ENCODE data around the gene KAT6B.
"Not testable (repeated sequence)": the region's sequence is repeated elsewhere in the genome, so short reads cannot be mapped to it uniquely, and the experiment has no call there.

KAT6B gene

DNA sequence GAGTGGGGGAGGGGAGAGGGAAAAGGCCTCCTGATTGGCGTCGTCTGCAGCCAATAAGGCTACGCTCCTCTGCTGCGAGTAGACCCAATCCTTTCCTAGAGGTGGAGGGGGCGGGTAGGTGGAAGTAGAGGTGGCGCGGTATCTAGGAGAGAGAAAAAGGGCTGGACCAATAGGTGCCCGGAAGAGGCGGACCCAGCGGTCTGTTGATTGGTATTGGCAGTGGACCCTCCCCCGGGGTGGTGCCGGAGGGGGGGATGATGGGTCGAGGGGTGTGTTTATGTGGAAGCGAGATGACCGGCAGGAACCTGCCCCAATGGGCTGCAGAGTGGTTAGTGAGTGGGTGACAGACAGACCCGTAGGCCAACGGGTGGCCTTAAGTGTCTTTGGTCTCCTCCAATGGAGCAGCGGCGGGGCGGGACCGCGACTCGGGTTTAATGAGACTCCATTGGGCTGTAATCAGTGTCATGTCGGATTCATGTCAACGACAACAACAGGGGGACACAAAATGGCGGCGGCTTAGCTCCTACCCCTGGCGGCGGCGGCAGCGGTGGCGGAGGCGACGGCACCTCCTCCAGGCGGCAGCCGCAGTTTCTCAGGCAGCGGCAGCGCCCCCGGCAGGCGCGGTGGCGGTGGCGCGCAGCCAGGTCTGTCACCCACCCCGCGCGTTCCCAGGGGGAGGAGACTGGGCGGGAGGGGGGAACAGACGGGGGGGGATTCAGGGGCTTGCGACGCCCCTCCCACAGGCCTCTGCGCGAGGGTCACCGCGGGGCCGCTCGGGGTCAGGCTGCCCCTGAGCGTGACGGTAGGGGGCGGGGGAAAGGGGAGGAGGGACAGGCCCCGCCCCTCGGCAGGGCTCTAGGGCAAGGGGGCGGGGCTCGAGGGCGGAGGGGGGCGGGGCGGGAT is at the start of gene KAT6B:
Gene KAT6B, plus strand, starts transcription at position 459 of the 903 bp plus-strand sequence. CDS start 16,258 bp downstream, outside the sequence.
- peak within 1 kb of the TSS; percentile 96 for H3K4me3 Mint-ChIP-seq
- H3K27ac Mint-ChIP-seq: peak within 1 kb of the TSS; percentile 100
- H3K9me3 Mint-ChIP-seq: peaks cover 28% of the 10 kb centered on the region
- H3K27me3 Mint-ChIP-seq (ENCODE audit: low read depth, poor library complexity): peaks cover 6% of the 10 kb centered on the region
- TF ChIP-seq, protein P1, sequence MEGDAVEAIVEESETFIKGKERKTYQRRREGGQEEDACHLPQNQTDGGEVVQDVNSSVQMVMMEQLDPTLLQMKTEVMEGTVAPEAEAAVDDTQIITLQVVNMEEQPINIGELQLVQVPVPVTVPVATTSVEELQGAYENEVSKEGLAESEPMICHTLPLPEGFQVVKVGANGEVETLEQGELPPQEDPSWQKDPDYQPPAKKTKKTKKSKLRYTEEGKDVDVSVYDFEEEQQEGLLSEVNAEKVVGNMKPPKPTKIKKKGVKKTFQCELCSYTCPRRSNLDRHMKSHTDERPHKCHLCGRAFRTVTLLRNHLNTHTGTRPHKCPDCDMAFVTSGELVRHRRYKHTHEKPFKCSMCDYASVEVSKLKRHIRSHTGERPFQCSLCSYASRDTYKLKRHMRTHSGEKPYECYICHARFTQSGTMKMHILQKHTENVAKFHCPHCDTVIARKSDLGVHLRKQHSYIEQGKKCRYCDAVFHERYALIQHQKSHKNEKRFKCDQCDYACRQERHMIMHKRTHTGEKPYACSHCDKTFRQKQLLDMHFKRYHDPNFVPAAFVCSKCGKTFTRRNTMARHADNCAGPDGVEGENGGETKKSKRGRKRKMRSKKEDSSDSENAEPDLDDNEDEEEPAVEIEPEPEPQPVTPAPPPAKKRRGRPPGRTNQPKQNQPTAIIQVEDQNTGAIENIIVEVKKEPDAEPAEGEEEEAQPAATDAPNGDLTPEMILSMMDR (IDR thresholded peaks at IDR 0.05): peak; percentile 25
- H3K4me1 Mint-ChIP-seq: peaks cover 48% of the 10 kb centered on the region
- DNase-seq: peak; percentile 100
- peaks cover 38% of the 10 kb centered on the region for H3K36me3 Mint-ChIP-seq (ENCODE audit: low read depth)

DNA sequence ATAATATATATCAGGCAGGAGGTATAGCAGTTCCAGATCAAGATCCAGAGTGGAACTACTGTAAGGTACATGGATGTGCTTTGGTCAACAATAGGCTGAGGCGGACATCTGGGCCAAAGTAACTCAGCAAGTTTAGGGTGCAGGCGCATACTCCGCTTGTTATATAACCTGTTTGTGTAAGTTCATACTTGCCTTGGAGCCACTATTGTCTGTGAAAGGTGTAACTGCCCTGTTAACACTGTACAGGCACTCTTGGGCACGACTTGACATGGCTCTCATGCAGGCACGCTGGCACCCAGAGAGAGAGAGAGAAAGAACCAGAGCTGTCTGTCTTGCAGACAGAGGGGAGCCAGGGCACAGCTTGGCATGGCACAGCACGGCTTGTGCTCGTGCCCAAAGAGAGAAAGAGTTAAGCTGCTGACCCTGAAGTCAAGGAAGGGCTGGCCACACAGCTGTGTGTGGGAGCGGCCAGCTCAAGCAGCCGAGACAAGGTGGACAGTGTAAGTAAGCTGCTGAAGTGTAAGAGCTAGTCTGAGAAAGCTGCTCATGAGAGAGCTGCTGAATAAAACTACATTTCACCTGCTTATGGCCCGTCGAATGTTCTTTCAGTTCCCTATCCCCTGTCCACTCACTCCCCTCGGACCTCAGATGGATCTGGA is 47.8 kb upstream of the KAT6B start:
- H3K36me3 Mint-ChIP-seq (ENCODE audit: low read depth): peaks cover 5% of the 10 kb centered on the region
- no peak overlapping the region for H3K4me3 Mint-ChIP-seq
- H3K27me3 Mint-ChIP-seq (ENCODE audit: low read depth, poor library complexity): peaks cover 18% of the 10 kb centered on the region
- TF ChIP-seq, protein P1 (IDR thresholded peaks at IDR 0.05): no peak
- H3K9me3 Mint-ChIP-seq: peaks cover 49% of the 10 kb centered on the region
- DNase-seq: no peak
- peaks cover 10% of the 10 kb centered on the region for H3K4me1 Mint-ChIP-seq
- H3K27ac Mint-ChIP-seq: peak overlapping the region; percentile 70

DNA sequence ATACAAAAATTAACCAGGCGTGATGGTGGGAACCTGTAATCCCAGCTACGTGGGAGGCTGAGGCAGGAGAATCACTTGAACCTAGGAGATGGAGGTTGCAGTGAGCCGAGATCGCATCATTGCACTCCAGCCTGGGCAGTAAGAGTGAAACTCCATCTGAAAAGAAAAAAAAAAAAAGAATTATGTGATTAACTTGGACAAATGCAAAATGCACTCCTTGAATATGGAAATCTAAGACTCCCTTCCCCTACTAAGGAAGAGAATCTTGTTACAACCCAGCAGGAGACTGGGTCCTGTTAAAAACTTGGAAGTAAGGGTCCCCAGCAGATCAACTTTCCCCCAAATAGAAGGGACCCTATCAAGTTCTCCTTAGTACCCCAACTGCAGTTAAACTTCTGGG is 44.5 kb upstream of the KAT6B start:
- Mint-ChIP-seq H3K4me1 (peaks cover 19% of the 10 kb centered on the region), H3K9me3 (peaks cover 25% of the 10 kb centered on the region), H3K27me3 (ENCODE audit: low read depth, poor library complexity) (peaks cover 14% of the 10 kb centered on the region)
- DNase-seq; H3K4me3 Mint-ChIP-seq; H3K27ac Mint-ChIP-seq; H3K36me3 Mint-ChIP-seq (ENCODE audit: low read depth): not testable (repeated sequence)

- Mint-ChIP-seq H3K9me3 (peaks cover 4% of the 10 kb centered on the region), H3K4me3 (no peak overlapping the region), H3K27me3 (ENCODE audit: low read depth, poor library complexity) (peaks cover 7% of the 10 kb centered on the region), H3K4me1 (peaks cover 12% of the 10 kb centered on the region), H3K36me3 (ENCODE audit: low read depth) (no peaks in the 10 kb centered on the region), H3K27ac (no peak overlapping the region)
- TF ChIP-seq, protein P1 (IDR thresholded peaks at IDR 0.05): no peak
- no peak for DNase-seq
Measured at GRCh38 chr10:74784462-74784861, 41.9 kb upstream of the KAT6B start.

GRCh38 chr10:74786126-74786525 is 40.3 kb upstream of the KAT6B start:
- Mint-ChIP-seq H3K4me3 (no peak overlapping the region), H3K9me3 (no peaks in the 10 kb centered on the region), H3K27ac (peak overlapping the region; percentile 83), H3K36me3 (ENCODE audit: low read depth) (no peaks in the 10 kb centered on the region), H3K27me3 (ENCODE audit: low read depth, poor library complexity) (peaks cover 4% of the 10 kb centered on the region), H3K4me1 (peaks cover 12% of the 10 kb centered on the region)
- TF ChIP-seq, protein P1 (IDR thresholded peaks at IDR 0.05): no peak
- no peak for DNase-seq

GRCh38 chr10:74787457-74787856 is 38.9 kb upstream of the KAT6B start:
- H3K4me1 Mint-ChIP-seq: peaks cover 9% of the 10 kb centered on the region
- TF ChIP-seq, protein P1 (IDR thresholded peaks at IDR 0.05): no peak
- DNase-seq: no peak
- H3K27me3 Mint-ChIP-seq (ENCODE audit: low read depth, poor library complexity): peaks cover 4% of the 10 kb centered on the region
- no peak overlapping the region for H3K27ac Mint-ChIP-seq
- H3K4me3 Mint-ChIP-seq: no peak overlapping the region
- H3K36me3 Mint-ChIP-seq (ENCODE audit: low read depth): no peaks in the 10 kb centered on the region
- no peaks in the 10 kb centered on the region for H3K9me3 Mint-ChIP-seq

DNA sequence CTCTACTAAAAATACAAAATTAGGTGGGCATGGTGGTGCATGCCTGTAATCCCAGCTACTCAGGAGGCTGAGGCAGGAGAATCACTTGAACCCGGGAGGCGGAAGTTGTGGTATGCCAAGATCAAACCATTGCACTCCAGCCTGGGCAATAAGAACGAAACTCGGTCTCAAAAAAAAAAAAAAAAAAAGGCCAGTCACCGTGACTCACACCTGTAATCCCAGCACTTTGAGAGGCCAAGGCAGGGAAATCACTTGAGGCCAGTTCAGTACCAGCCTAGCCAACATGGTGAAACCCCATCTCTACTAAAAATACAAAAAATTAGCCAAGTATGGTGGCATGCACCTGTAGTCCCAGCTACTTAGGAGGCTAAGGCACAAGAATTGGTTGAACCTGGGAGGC is 34.4 kb upstream of the KAT6B start:
- H3K36me3 Mint-ChIP-seq (ENCODE audit: low read depth); H3K4me1 Mint-ChIP-seq; H3K9me3 Mint-ChIP-seq; H3K4me3 Mint-ChIP-seq; DNase-seq; H3K27me3 Mint-ChIP-seq (ENCODE audit: low read depth, poor library complexity); H3K27ac Mint-ChIP-seq: not testable (repeated sequence)
